ENCODE results near the gene SUPT3H. TPM values are rescaled to one million over a fixed set of nuclear protein-coding genes. Genes with fewer than 3 reads are reported as not detected.
"Not testable (repeated sequence)": the region's sequence is repeated elsewhere in the genome, so short reads cannot be mapped to it uniquely, and the experiment has no call there.

The SUPT3H gene
- total RNA-seq, 1 donor from 2014 or later, result 12.4 TPM

- intact Hi-C loops (cut with micrococcal nuclease), result no loop called here
- Mint-ChIP-seq H3K27ac (no peak overlapping the region), H3K4me3 (no peak overlapping the region), H3K27me3 (no peaks in the 10 kb centered on the region), H3K4me1 (peaks cover 20% of the 10 kb centered on the region), H3K9me3 (peaks cover 4% of the 10 kb centered on the region), H3K36me3 (ENCODE audit: low read depth) (peaks cover 6% of the 10 kb centered on the region)
- no peak for DNase-seq
Measured at GRCh38 chr6:45044510-45045252, 333.1 kb downstream of the SUPT3H start.

- intact Hi-C loops (cut with micrococcal nuclease), result no loop called here
- no peak overlapping the region for H3K4me3 Mint-ChIP-seq
- peaks cover 15% of the 10 kb centered on the region for H3K4me1 Mint-ChIP-seq
- no peak for DNase-seq
- H3K27me3 Mint-ChIP-seq, result no peaks in the 10 kb centered on the region
- H3K9me3 Mint-ChIP-seq, result peaks cover 4% of the 10 kb centered on the region
- no peak overlapping the region for H3K27ac Mint-ChIP-seq
- H3K36me3 Mint-ChIP-seq (ENCODE audit: low read depth), result peaks cover 5% of the 10 kb centered on the region
Measured at GRCh38 chr6:45044086-45044485, 333.6 kb downstream of the SUPT3H start.

- H3K4me1 Mint-ChIP-seq; H3K36me3 Mint-ChIP-seq (ENCODE audit: low read depth); intact Hi-C loops (cut with micrococcal nuclease); H3K27me3 Mint-ChIP-seq; H3K4me3 Mint-ChIP-seq; H3K9me3 Mint-ChIP-seq; DNase-seq; H3K27ac Mint-ChIP-seq: not testable (repeated sequence)
Measured at GRCh38 chr6:45042673-45043072, 335.1 kb downstream of the SUPT3H start.

- no peaks in the 10 kb centered on the region for H3K4me1 Mint-ChIP-seq
- intact Hi-C loops (cut with micrococcal nuclease), result no loop called here
- no peak for DNase-seq
- no peaks in the 10 kb centered on the region for H3K27me3 Mint-ChIP-seq
- H3K36me3 Mint-ChIP-seq (ENCODE audit: low read depth), result no peaks in the 10 kb centered on the region
- H3K9me3 Mint-ChIP-seq, result no peaks in the 10 kb centered on the region
- H3K4me3 Mint-ChIP-seq, result no peak overlapping the region
- no peak overlapping the region for H3K27ac Mint-ChIP-seq
Measured at GRCh38 chr6:45038226-45038625, 339.5 kb downstream of the SUPT3H start.

- Mint-ChIP-seq H3K4me1 (peaks cover 4% of the 10 kb centered on the region), H3K27me3 (no peaks in the 10 kb centered on the region), H3K36me3 (ENCODE audit: low read depth) (no peaks in the 10 kb centered on the region), H3K4me3 (no peak overlapping the region), H3K9me3 (no peaks in the 10 kb centered on the region), H3K27ac (no peak overlapping the region)
- no peak for DNase-seq
- intact Hi-C loops (cut with micrococcal nuclease), result no loop called here
Measured at GRCh38 chr6:45036103-45036502, 341.6 kb downstream of the SUPT3H start.

- Mint-ChIP-seq H3K9me3 (no peaks in the 10 kb centered on the region), H3K27ac (no peak overlapping the region), H3K27me3 (no peaks in the 10 kb centered on the region), H3K36me3 (ENCODE audit: low read depth) (peaks cover 1% of the 10 kb centered on the region), H3K4me3 (no peak overlapping the region), H3K4me1 (peaks cover 4% of the 10 kb centered on the region)
- intact Hi-C loops (cut with micrococcal nuclease), result no loop called here
- no peak for DNase-seq
Measured at GRCh38 chr6:45032426-45032825, 345.3 kb downstream of the SUPT3H start.

GRCh38 chr6:45031601-45032000 is 346.1 kb downstream of the SUPT3H start:
- Mint-ChIP-seq H3K36me3 (ENCODE audit: low read depth) (peaks cover 4% of the 10 kb centered on the region), H3K4me1 (peaks cover 4% of the 10 kb centered on the region), H3K9me3 (no peaks in the 10 kb centered on the region), H3K27me3 (no peaks in the 10 kb centered on the region), H3K4me3 (no peak overlapping the region), H3K27ac (no peak overlapping the region)
- DNase-seq, result no peak
- intact Hi-C loops (cut with micrococcal nuclease), result no loop called here

- no peak for DNase-seq
- no peaks in the 10 kb centered on the region for H3K27me3 Mint-ChIP-seq
- H3K4me1 Mint-ChIP-seq, result peaks cover 5% of the 10 kb centered on the region
- peaks cover 5% of the 10 kb centered on the region for H3K9me3 Mint-ChIP-seq
- intact Hi-C loops (cut with micrococcal nuclease), result no loop called here
- H3K4me3 Mint-ChIP-seq, result no peak overlapping the region
- H3K36me3 Mint-ChIP-seq (ENCODE audit: low read depth), result peaks cover 14% of the 10 kb centered on the region
- H3K27ac Mint-ChIP-seq, result no peak overlapping the region
Measured at GRCh38 chr6:45027126-45027525, 350.6 kb downstream of the SUPT3H start.

GRCh38 chr6:45026003-45026516 is 351.7 kb downstream of the SUPT3H start:
- DNase-seq, result no peak
- no peaks in the 10 kb centered on the region for H3K27me3 Mint-ChIP-seq
- peaks cover 14% of the 10 kb centered on the region for H3K36me3 Mint-ChIP-seq (ENCODE audit: low read depth)
- H3K27ac Mint-ChIP-seq, result no peak overlapping the region
- H3K9me3 Mint-ChIP-seq, result peaks cover 5% of the 10 kb centered on the region
- intact Hi-C loops (cut with micrococcal nuclease), result no loop called here
- no peak overlapping the region for H3K4me3 Mint-ChIP-seq
- peaks cover 12% of the 10 kb centered on the region for H3K4me1 Mint-ChIP-seq

GRCh38 chr6:45024610-45025009 is 353.1 kb downstream of the SUPT3H start:
- no peaks in the 10 kb centered on the region for H3K27me3 Mint-ChIP-seq
- H3K27ac Mint-ChIP-seq, result no peak overlapping the region
- H3K4me1 Mint-ChIP-seq, result peaks cover 14% of the 10 kb centered on the region
- H3K9me3 Mint-ChIP-seq, result peaks cover 5% of the 10 kb centered on the region
- H3K4me3 Mint-ChIP-seq, result no peak overlapping the region
- peaks cover 14% of the 10 kb centered on the region for H3K36me3 Mint-ChIP-seq (ENCODE audit: low read depth)
- intact Hi-C loops (cut with micrococcal nuclease), result loop anchor here (5.0 kb wide), 1 partner anchor 47 kb away; no protein-coding TSS in a partner anchor
- DNase-seq, result no peak

- no peak overlapping the region for H3K4me3 Mint-ChIP-seq
- peaks cover 12% of the 10 kb centered on the region for H3K36me3 Mint-ChIP-seq (ENCODE audit: low read depth)
Measured at GRCh38 chr6:45021676-45022075, 356.1 kb downstream of the SUPT3H start.

GRCh38 chr6:45012687-45013086 is 365.0 kb downstream of the SUPT3H start:
- intact Hi-C loops (cut with micrococcal nuclease), result no loop called here
- Mint-ChIP-seq H3K9me3 (peaks cover 32% of the 10 kb centered on the region), H3K27ac (no peak overlapping the region), H3K27me3 (no peaks in the 10 kb centered on the region), H3K36me3 (ENCODE audit: low read depth) (peaks cover 29% of the 10 kb centered on the region), H3K4me1 (peaks cover 20% of the 10 kb centered on the region), H3K4me3 (no peak overlapping the region)
- DNase-seq, result no peak

More at GRCh38 chr6:45021676-45022075, 356.1 kb downstream of the SUPT3H start:
- Mint-ChIP-seq H3K9me3 (peaks cover 5% of the 10 kb centered on the region), H3K27me3 (no peaks in the 10 kb centered on the region), H3K4me1 (peaks cover 14% of the 10 kb centered on the region), H3K27ac (no peak overlapping the region)
- intact Hi-C loops (cut with micrococcal nuclease), result loop anchor here (5.0 kb wide), 1 partner anchor 44 kb away; no protein-coding TSS in a partner anchor
- DNase-seq, result peak; percentile 64

GRCh38 chr6:45009576-45009975 is 368.2 kb downstream of the SUPT3H start:
- Mint-ChIP-seq H3K4me3 (no peak overlapping the region), H3K27me3 (no peaks in the 10 kb centered on the region), H3K4me1 (peaks cover 20% of the 10 kb centered on the region), H3K36me3 (ENCODE audit: low read depth) (peaks cover 34% of the 10 kb centered on the region), H3K9me3 (peaks cover 41% of the 10 kb centered on the region), H3K27ac (peak overlapping the region; percentile 60)
- DNase-seq, result no peak
- intact Hi-C loops (cut with micrococcal nuclease), result loop anchor here (1.0 to 10.0 kb wide), 3 partner anchors 8 to 915 kb away; no protein-coding TSS in a partner anchor

- peaks cover 33% of the 10 kb centered on the region for H3K9me3 Mint-ChIP-seq
- no peaks in the 10 kb centered on the region for H3K27me3 Mint-ChIP-seq
- H3K27ac Mint-ChIP-seq, result no peak overlapping the region
- intact Hi-C loops (cut with micrococcal nuclease), result loop anchor here (10.0 kb wide), 1 partner anchor 918 kb away; no protein-coding TSS in a partner anchor
- no peak for DNase-seq
- peaks cover 29% of the 10 kb centered on the region for H3K4me1 Mint-ChIP-seq
- no peak overlapping the region for H3K4me3 Mint-ChIP-seq
- peaks cover 24% of the 10 kb centered on the region for H3K36me3 Mint-ChIP-seq (ENCODE audit: low read depth)
Measured at GRCh38 chr6:45006893-45007292, 370.8 kb downstream of the SUPT3H start.

Data from activated CD4-positive, alpha-beta T cell treated with anti-CD3 and anti-CD28 coated beads, Interleukin-2, amount 10 ng/mL, durations not matched to agents 24 days and 14 days (primary cell).